Common myeloid progenitor, CD34-positive (primary cell): ENCODE data around the gene S100A12.
A peak's percentile ranks its signal among the peaks of the same experiment; 100 is the strongest.

Experiments used
- CTCF ChIA-PET: fragments of 350-600 bp; sonication (Branson Sonifier 250); formaldehyde crosslinking; loops from one replicate; lab custom pipeline; 2021; ENCODE audit warnings: antibody characterized with exemption; lab: Charles Lee
- POLR2A ChIA-PET: fragments of 350-600 bp; sonication (Branson Sonifier 250); formaldehyde crosslinking; loops from one replicate; lab custom pipeline; 2021; ENCODE audit warnings: antibody characterized with exemption; lab: Charles Lee
- DNase-seq, 3 donors: peaks; one replicate each; pipeline versions ENCODE4 v3.0.0 to v3.0.0-alpha.2; 2013
- H3K27ac ChIP-seq, 2 experiments: 1 replicate in 1 of 2; 2 replicates in 1 of 2; pipeline ENCODE4 v1.7.0; 2013; ENCODE audit warnings: inconsistent platforms in 2 of 2, low read length in 2 of 2, mild to moderate bottlenecking in 2 of 2, low read depth in 1 of 2, moderate library complexity in 1 of 2; ENCODE audit not compliant: severe bottlenecking in 2 of 2, insufficient read depth in 1 of 2, poor library complexity in 1 of 2
- H3K27me3 ChIP-seq, 5 experiments: replicated peaks in 2 of 5; 1 replicate in 3 of 5; 2 replicates in 2 of 5; pipeline versions ENCODE4 v1.6.1 to v1.7.0; 2013; ENCODE audit warnings: low read length in 4 of 5, mild to moderate bottlenecking in 2 of 5, moderate library complexity in 2 of 5, inconsistent platforms in 1 of 5; ENCODE audit not compliant: insufficient read depth in 5 of 5, control insufficient read depth in 4 of 5
- H3K36me3 ChIP-seq, 4 experiments: 1 replicate in 2 of 4; 2 replicates in 2 of 4; pipeline versions ENCODE4 v1.6.1 to v1.7.0; 2013; ENCODE audit warnings: low read length in 3 of 4, control low read depth in 1 of 4, mild to moderate bottlenecking in 1 of 4; ENCODE audit not compliant: control insufficient read depth in 4 of 4, insufficient read depth in 4 of 4
- H3K4me1 ChIP-seq, 4 experiments: 1 replicate in 3 of 4; 2 replicates in 1 of 4; pipeline versions ENCODE4 v1.6.1 to v1.7.1; 2013; ENCODE audit warnings: low read length in 3 of 4, mild to moderate bottlenecking in 3 of 4, control low read depth in 1 of 4, inconsistent platforms in 1 of 4, moderate library complexity in 1 of 4; ENCODE audit not compliant: control insufficient read depth in 4 of 4, insufficient read depth in 4 of 4; ENCODE audit errors: control extremely low read depth in 1 of 4
- H3K4me3 ChIP-seq, 7 experiments: 1 replicate in 4 of 7; 2 replicates in 3 of 7; pipeline versions ENCODE4 v1.5.1 to v1.7.0; 2013; ENCODE audit warnings: mild to moderate bottlenecking in 7 of 7, low read length in 6 of 7, moderate library complexity in 6 of 7, inconsistent platforms in 2 of 7, low read depth in 2 of 7, control low read depth in 1 of 7; ENCODE audit not compliant: insufficient read depth in 4 of 7, control insufficient read depth in 1 of 7; ENCODE audit errors: extremely low read depth in 1 of 7
- H3K9me3 ChIP-seq, 5 experiments: 1 replicate in 4 of 5; 2 replicates in 1 of 5; pipeline versions ENCODE4 v1.6.1 to v1.7.1; 2013; ENCODE audit warnings: low read length in 4 of 5, mild to moderate bottlenecking in 2 of 5, inconsistent platforms in 1 of 5, low read depth in 1 of 5, moderate library complexity in 1 of 5; ENCODE audit not compliant: control insufficient read depth in 4 of 5, insufficient read depth in 2 of 5; ENCODE audit errors: control extremely low read depth in 1 of 5
- WGBS: methylation state at CpG from one replicate; pipeline ENCODE4 v1.1.5; 2013; ENCODE audit not compliant: insufficient coverage; 5-methylcytosine and 5-hydroxymethylcytosine counted together

The S100A12 gene

GRCh38 chr1:153355445-153356071 lies 19.9 kb downstream of the S100A12 start:
- POLR2A ChIA-PET, result no interaction called here
- no peak overlapping the region for H3K27ac ChIP-seq
- H3K27me3 ChIP-seq, result no peaks in the 10 kb centered on the region
- H3K36me3 ChIP-seq, result no peaks in the 10 kb centered on the region
- peaks cover 2 to 38% (median 28%) of the 10 kb centered on the region in 4 experiments for H3K4me1 ChIP-seq
- H3K9me3 ChIP-seq, result no peaks in the 10 kb centered on the region
- no peak overlapping the region for H3K4me3 ChIP-seq
- DNase-seq, result peak; percentile 71 to 87 (median 82)
- 69% methylated on average over 7 of the region's 10 CpGs for WGBS
- CTCF ChIA-PET, result interaction anchor here (0.7 to 9.1 kb wide), 24 partner anchors 9 to 204 kb away, joined by 3 to 199 read pairs (median 3); partner anchors contain the start of genes S100A5 and S100A8

GRCh38 chr1:153354515-153355193 lies 20.8 kb downstream of the S100A12 start:
- no peak for DNase-seq
- Histone ChIP-seq H3K9me3 (no peaks in the 10 kb centered on the region), H3K4me3 (no peak overlapping the region), H3K4me1 (peaks cover 2 to 33% (median 28%) of the 10 kb centered on the region in 4 experiments), H3K27me3 (no peaks in the 10 kb centered on the region), H3K36me3 (no peaks in the 10 kb centered on the region), H3K27ac (no peak overlapping the region)
- 96% methylated on average over 6 of the region's 8 CpGs for WGBS
- POLR2A ChIA-PET, result no interaction called here
- CTCF ChIA-PET, result interaction anchor here (0.7 to 9.1 kb wide), 24 partner anchors 10 to 205 kb away, joined by 3 to 199 read pairs (median 4); partner anchors contain the start of genes PGLYRP3, S100A12, S100A5 and S100A8

GRCh38 chr1:153353226-153353947 lies 22.0 kb downstream of the S100A12 start:
- Histone ChIP-seq H3K4me1 (peaks cover 2 to 24% (median 19%) of the 10 kb centered on the region in 4 experiments), H3K4me3 (no peak overlapping the region), H3K9me3 (no peaks in the 10 kb centered on the region), H3K36me3 (no peaks in the 10 kb centered on the region), H3K27me3 (no peaks in the 10 kb centered on the region), H3K27ac (no peak overlapping the region)
- CTCF ChIA-PET, result interaction anchor here (0.7 to 9.1 kb wide), 19 partner anchors 9 to 265 kb away, joined by 3 to 199 read pairs (median 9); partner anchors contain the start of genes PGLYRP3, S100A12 and S100A8
- WGBS, result 90% methylated on average over 7 of the region's 7 CpGs
- peak in 1 of 3 donors; percentile 28 for DNase-seq
- POLR2A ChIA-PET, result interaction anchor here (0.7 kb wide), 1 partner anchor 141 kb away, joined by 3 read pairs; no protein-coding TSS in a partner anchor

GRCh38 chr1:153352523-153352922 lies 22.9 kb downstream of the S100A12 start:
- peaks cover 0 to 16% (median 11%) of the 10 kb centered on the region in 4 experiments for H3K4me1 ChIP-seq
- POLR2A ChIA-PET, result no interaction called here
- 0% methylated on average over 3 of the region's 4 CpGs for WGBS

GRCh38 chr1:153350321-153350957 lies 25.0 kb downstream of the S100A12 start:
- DNase-seq, result no peak
- CTCF ChIA-PET, result interaction anchor here (8.5 to 9.1 kb wide), 2 partner anchors 55 to 143 kb away, joined by 97 to 199 read pairs; no protein-coding TSS in a partner anchor
- no peaks in the 10 kb centered on the region for H3K27me3 ChIP-seq
- H3K9me3 ChIP-seq, result no peaks in the 10 kb centered on the region
- POLR2A ChIA-PET, result no interaction called here
- H3K27ac ChIP-seq, result no peak overlapping the region
- peaks cover 10 to 19% (median 12%) of the 10 kb centered on the region in 4 experiments for H3K4me1 ChIP-seq
- WGBS, result no CpG with 5 or more reads among the region's 1 CpG
- no peaks in the 10 kb centered on the region for H3K36me3 ChIP-seq
- no peak overlapping the region for H3K4me3 ChIP-seq

More at GRCh38 chr1:153352523-153352922, 22.9 kb downstream of the S100A12 start:
- no peaks in the 10 kb centered on the region for H3K9me3 ChIP-seq
- CTCF ChIA-PET, result interaction anchor here (0.7 to 9.1 kb wide), 21 partner anchors 9 to 266 kb away, joined by 3 to 199 read pairs (median 9); partner anchors contain the start of genes PGLYRP3, S100A12 and S100A8
- no peak overlapping the region for H3K27ac ChIP-seq
- no peaks in the 10 kb centered on the region for H3K27me3 ChIP-seq
- H3K36me3 ChIP-seq, result no peaks in the 10 kb centered on the region
- peak; percentile 61 to 84 (median 80) for DNase-seq
- H3K4me3 ChIP-seq, result no peak overlapping the region
